ENCODE results near the gene PHF5A. TPM values are rescaled to one million over a fixed set of nuclear protein-coding genes. Genes with fewer than 3 reads are reported as not detected.
"Not testable (repeated sequence)": the region's sequence is repeated elsewhere in the genome, so short reads cannot be mapped to it uniquely, and the experiment has no call there.

The PHF5A gene
- total RNA-seq, 1 donor from 2014 or later: 61.1 TPM

DNA sequence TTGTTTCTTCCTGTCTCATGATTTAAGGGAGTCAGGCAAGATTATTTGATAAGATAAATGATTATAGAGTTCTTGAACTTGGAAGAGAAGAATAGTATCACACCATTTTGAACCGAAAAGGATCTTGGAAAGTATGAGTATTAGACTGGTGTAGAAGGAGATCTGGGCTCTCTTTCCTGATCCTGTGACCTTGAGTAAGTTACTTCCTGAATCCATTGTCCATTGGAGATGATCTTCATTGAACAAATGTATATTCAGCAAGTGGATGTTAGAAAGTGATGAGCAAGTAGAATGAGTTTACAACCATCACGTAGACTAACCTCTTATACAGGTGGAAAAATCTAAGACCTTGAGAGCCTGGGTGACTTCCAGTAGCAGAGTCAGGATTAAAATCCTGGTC lies 2.4 kb upstream of the PHF5A start:
- TF ChIP-seq, protein P1, sequence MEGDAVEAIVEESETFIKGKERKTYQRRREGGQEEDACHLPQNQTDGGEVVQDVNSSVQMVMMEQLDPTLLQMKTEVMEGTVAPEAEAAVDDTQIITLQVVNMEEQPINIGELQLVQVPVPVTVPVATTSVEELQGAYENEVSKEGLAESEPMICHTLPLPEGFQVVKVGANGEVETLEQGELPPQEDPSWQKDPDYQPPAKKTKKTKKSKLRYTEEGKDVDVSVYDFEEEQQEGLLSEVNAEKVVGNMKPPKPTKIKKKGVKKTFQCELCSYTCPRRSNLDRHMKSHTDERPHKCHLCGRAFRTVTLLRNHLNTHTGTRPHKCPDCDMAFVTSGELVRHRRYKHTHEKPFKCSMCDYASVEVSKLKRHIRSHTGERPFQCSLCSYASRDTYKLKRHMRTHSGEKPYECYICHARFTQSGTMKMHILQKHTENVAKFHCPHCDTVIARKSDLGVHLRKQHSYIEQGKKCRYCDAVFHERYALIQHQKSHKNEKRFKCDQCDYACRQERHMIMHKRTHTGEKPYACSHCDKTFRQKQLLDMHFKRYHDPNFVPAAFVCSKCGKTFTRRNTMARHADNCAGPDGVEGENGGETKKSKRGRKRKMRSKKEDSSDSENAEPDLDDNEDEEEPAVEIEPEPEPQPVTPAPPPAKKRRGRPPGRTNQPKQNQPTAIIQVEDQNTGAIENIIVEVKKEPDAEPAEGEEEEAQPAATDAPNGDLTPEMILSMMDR (conservative IDR thresholded peaks at IDR 0.05; ENCODE audit: low read depth, low read length): no peak
- H3K4me3 ChIP-seq (ENCODE audit: low read depth, low read length): no peak overlapping the region

DNA sequence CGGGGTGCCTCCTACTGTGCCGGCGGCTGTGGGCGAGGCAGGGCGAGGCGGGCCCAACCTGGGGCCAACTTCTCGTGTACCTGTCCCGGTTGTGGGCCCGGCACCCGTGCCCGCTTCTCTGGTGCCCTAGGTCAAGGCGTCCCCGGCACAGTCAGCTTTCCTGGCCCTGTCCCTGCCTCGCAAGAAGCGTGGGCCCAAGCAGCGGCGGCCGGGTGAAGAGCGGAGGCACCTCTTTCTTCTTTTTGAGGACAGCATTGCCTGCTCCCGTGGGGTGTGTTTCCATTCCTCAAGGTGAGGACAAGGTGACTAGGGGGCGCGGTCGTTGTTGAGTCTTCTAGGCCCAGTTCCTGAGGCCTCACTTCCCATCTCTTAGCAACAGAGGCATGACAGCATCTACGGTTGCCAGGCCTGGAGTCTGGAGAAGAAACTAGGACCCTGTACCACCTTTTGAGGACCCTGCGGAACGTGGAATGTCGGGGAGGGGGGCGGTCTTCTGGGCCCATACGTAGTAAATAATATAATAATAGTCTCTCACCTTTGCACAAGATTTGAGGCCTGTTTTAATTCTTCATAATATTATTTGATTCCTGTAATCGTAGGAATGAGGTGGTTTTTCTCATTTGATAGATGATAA lies 843 bp upstream of the PHF5A start:
- H3K4me3 ChIP-seq (ENCODE audit: low read depth, low read length): peak overlapping the region; percentile 83
- DNase-seq (ENCODE audit: low read depth): no peak
- TF ChIP-seq, protein P1 (conservative IDR thresholded peaks at IDR 0.05; ENCODE audit: low read depth, low read length): no peak

More for the DNA sequence above, 2.4 kb upstream of the PHF5A start:
- DNase-seq (ENCODE audit: low read depth): no peak

DNA sequence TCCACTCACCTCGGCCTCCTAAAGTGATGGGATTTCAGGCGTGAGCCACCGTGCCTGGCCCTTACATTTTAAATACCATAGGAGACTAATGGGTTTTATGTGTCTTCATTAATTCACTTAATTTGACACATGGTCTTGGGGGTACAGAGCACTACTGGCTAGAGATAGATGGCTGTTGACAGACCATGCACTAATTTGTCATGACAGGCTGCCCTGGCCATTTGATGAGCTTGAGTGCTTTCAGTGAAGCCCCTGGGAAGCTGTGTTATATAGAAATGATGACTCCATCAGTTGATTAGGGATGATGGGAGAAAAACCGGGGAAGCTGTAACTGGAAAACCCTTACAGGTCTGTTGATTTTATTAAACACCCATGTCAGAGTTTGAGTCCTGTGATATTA lies 6.6 kb downstream of the PHF5A start:
- H3K4me3 ChIP-seq (ENCODE audit: low read depth, low read length): no peak overlapping the region
- TF ChIP-seq, protein P1 (conservative IDR thresholded peaks at IDR 0.05; ENCODE audit: low read depth, low read length): no peak
- DNase-seq (ENCODE audit: low read depth): no peak

DNA sequence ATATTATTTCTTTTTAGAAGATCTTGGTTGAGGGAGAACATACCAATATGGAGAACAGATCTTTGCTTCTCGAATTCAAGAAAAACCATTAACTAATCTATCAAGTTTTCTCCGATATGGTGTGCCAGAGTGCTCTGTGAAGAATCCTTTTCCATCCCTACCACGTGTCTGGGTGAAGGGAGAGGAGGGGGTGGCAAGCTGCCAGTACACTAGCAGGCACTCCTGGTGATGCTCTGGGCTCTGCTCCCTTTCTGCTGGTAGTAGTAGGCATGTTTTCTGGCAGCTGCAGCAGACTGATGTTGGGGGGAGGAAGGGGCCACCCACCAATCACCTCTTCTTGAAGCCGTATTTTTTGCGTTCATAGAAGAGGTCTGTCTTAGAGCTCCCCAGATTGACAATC lies 8.4 kb downstream of the PHF5A start:
- not testable (repeated sequence) for H3K4me3 ChIP-seq (ENCODE audit: low read depth, low read length); DNase-seq (ENCODE audit: low read depth)

DNA sequence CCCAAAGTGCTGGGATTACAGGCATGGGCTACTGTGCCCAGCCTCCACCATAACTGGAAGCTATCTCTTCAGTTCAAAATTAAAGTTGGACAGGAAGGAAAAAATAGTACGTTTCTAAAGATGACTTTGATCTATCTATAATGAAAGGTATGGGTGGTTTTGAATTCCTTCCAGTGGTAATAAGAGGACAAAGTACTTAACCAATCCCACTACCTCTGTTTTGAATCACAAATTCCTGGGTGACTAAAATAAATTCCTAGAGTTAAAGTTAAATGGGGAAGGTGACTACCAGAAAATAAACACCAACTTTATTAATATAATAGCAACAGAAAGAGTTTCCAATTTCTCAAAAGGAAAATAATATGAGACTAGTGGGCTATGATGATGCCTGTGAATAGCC lies 9.1 kb downstream of the PHF5A start:
- DNase-seq (ENCODE audit: low read depth): no peak
- H3K4me3 ChIP-seq (ENCODE audit: low read depth, low read length): no peak overlapping the region
- TF ChIP-seq, protein P1 (conservative IDR thresholded peaks at IDR 0.05; ENCODE audit: low read depth, low read length): no peak

DNA sequence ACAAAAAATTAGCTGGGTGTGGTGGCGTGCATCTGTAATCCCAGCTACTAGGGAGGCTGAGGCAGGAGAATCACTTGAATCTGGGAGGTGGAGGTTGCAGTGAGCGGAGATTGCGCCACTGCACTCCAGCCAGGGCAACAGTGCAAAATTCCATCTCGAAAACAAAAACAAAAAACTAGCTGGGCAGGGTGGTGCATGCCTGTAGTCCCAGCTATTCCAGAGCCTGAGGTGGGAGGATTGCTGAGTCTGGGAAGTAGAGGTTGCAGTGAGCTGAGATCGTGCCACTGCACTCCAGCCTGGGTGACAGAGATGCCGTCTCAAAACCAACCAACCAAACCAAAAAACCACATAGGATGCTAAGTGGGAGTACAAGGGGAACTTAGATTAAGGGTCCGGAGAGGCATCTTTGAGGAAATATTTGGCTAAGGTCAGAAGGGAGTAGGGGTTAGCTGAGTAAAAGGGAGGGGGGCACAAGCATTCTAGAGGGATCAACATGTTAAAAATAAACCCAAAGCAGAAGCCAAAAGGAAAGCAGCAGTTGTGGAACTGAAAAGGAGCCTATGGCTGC lies 10.2 kb downstream of the PHF5A start:
- DNase-seq (ENCODE audit: low read depth): no peak

DNA sequence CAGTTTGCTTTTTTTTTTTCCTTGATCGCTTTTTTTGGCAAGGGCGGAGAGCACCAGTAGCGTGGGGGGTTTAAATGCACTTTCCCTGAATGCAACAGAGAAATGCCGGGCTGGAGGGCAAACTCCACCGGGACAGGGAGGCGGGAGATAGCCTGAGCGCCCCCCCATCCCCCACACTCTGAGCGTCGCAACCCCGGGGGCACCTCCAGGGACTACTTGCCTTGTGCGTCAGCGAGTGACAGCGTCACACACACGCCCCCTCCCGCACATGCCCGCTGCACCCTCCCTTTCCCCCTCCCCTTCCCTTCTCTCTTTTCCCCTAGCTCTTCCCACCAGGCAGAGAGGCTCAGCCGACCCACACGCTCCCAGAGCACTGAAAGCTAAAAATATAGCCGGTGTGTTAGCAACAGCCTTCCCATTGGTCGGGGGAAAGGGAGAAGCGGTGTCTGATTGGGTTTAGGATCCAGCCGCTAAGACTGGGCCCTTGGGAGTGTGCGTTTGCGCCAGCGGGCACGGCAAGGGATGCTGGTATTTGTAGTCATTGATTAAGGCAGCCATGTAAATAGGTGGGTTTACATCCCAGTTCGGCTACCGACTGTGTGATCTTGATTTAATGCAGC lies 20.2 kb downstream of the PHF5A start:
- peak; percentile 95 for DNase-seq (ENCODE audit: low read depth)
- H3K4me3 ChIP-seq (ENCODE audit: low read depth, low read length): peak overlapping the region; percentile 92
- TF ChIP-seq, protein P1 (conservative IDR thresholded peaks at IDR 0.05; ENCODE audit: low read depth, low read length): no peak

More for the DNA sequence above, 10.2 kb downstream of the PHF5A start:
- no peak overlapping the region for H3K4me3 ChIP-seq (ENCODE audit: low read depth, low read length)
- TF ChIP-seq, protein P1 (conservative IDR thresholded peaks at IDR 0.05; ENCODE audit: low read depth, low read length): no peak
